GM18907 (cell line): ENCODE data around the gene MERTK.
"Not testable (repeated sequence)": the region's sequence is repeated elsewhere in the genome, so short reads cannot be mapped to it uniquely, and the experiment has no call there.

Experiments used
- ATAC-seq: cut with Tn5 transposase; IDR thresholded peaks from one replicate; pipeline ENCODE4 v1.9.1; 2021; ENCODE audit warnings: mild to moderate bottlenecking, moderate library complexity; ENCODE audit not compliant: unreplicated experiment

The MERTK gene

DNA sequence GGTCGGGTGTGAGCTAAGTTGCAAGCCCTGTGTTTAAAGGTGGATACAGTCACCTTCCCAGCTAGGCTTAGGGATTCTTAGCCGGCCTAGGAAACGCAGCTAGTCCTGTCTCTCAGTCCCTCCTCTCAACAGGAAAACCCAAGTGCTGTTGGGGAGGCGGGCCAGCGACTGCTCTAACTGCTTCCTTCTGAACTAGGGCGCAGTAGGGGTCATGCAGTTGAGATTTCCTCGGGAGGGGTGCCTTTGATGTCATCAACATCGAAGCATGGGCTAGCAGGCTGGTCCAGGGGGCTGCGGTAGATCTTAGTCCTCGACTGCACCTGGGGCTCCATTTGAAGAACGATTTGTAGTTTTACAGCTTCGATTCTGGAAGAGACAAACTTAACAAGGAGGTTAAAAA, 141.1 kb downstream of the MERTK start:
- ATAC-seq = not testable (repeated sequence)

- ATAC-seq = not testable (repeated sequence)
Observed at GRCh38 chr2:112040066-112040465, 141.7 kb downstream of the MERTK start.

DNA sequence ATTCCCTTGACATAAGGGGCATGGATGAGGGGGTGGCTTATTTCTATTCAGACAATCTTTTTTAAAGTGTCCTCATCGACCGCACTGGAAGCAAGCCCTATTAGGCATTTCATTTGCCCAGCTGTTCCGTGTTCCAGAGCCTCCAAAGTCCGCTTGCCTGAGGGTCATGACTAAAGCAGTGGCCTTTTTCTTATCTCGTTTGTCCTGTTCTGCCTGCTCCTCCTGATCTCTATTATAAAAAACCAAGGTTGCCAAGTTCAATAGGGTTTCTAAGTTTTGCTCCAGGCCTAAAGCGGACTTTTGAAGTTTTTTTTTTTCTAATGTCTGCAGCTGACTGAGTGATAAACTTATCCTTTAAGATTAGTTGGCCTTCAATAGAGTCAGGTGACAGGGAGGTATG, 143.1 kb downstream of the MERTK start:
- not testable (repeated sequence) for ATAC-seq

DNA sequence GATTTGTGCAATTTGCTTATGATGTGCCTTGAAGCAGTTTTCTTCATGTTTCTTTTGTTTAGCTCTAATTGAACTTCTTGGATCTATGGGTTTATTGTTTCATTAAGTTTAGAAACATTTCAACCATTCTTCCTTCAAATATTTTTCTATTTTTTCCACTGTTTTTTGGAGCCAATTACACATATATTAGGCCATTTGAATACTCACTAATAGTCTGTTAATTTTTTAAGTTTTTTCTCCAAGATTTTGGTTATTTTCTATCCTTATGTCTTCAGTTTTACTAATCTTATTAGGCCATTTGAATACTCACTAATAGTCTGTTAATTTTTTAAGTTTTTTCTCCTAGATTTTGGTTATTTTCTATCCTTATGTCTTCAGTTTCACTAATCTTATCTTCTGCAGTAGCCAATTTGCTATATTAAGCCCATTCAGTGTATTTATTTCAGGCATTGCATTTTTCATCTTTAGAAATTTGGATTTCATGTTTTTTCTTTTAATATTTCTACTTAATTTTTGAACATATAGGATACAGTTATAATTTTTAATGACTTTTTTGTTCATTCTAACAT, 147.1 kb downstream of the MERTK start:
- ATAC-seq = no peak

- ATAC-seq = no peak
Observed at GRCh38 chr2:112046231-112046630, 147.8 kb downstream of the MERTK start.

DNA sequence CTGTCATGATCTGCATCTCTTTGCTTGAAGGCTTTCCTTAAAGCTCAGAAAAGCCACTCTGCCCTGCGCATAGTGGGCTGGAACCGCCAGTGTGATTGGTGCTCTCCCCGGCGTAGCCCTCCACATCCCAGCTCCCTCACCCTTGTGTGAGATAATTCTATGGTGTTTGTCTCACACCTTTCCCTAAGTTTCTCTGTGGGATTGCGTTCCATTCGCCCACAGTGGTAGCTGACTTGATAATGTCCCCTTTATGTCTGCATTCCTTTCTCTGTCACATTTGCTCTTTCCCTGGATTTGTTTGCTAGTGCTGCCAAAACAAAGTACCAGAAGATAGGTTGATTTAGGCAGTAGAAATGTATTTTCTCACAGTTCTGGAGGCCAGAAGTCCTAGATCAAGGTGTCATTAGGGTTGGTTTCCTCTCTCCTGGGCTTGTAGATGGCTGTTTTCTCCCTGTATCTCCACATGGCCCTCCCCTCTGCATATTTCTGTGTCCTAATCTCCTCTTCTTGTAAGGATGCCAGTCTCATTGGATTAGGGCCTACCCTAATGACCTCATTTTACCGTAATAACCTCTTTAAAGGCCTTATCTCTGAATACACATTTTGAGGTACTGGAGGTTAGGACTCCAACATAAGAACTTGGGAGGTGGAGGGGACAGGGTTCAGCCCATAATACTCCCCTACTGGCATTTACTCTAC, 149.3 kb downstream of the MERTK start:
- ATAC-seq = no peak

- no peak for ATAC-seq
Observed at GRCh38 chr2:112048236-112048592, 149.8 kb downstream of the MERTK start.

DNA sequence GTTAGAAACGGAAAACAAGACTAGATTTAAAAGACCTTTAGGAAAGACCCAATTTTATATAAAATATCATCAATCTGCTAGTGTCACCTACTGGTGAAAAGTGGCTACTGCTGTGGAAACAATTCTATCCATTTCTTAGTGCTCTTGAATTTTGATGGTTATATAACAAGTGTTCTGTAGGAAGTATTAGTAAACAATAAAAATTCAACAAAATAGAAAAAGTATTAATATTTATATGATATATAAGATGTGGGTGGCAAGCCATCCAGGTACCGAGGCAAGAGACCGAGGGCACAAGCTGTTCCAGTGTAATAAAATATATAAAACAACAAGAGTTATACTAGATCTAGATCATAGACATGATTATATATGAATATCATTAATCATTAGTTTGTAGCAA, 150.5 kb downstream of the MERTK start:
- peak; percentile 57 for ATAC-seq

GRCh38 chr2:112050316-112050715, 151.9 kb downstream of the MERTK start:
- ATAC-seq = no peak

GRCh38 chr2:112053917-112054846, 155.8 kb downstream of the MERTK start:
- peak; percentile 66 for ATAC-seq

DNA sequence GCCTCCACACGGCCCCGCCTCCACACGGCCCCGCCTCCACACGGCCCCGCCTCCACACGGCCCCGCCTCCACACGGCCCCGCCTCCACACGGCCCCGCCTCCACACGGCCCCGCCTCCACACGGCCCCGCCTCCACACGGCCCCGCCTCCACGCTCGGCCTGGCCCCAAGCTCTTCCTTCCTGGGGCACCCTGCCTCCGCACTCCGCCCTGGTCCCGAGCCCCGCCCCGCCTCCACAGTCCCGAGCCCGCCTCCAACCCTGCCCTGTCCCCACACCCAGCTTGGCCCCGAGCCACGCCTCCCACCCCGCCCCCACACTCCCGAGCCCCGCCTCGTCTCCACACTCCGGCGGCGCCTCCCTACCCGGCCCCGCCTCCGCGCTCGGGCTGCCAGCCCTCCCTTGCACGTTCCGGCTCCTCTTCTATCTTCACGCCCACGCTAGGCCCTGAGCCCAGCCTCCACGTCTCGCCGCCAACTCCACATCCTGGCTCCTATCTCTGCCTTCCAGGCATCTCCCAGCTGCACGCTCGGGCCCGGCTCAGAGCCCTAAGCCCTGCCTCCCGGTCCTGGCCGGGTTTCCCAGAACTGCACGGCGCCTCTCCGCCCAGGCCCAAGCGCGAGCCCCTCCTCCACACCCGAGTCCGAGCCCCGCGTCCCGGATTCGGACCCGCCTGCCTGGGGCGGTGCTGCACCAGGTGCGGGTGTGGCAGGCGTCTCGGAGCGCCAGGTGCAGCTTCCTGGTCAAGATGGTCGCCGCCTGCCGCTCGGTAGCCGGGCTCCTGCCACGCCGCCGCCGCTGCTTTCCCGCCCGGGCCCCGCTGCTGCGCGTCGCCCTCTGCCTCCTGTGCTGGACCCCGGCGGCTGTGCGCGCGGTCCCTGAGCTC, 156.7 kb downstream of the MERTK start, which contains the start of gene TMEM87B:
TSS of gene TMEM87B (plus strand) at position 423 of the 883 bp plus-strand sequence. CDS start at position 746, 323 bp downstream.
- peak; percentile 69 for ATAC-seq

- ATAC-seq = peak; percentile 13
Observed at GRCh38 chr2:112055730-112056625, 157.6 kb downstream of the MERTK start.

GRCh38 chr2:112056626-112056987, 158.2 kb downstream of the MERTK start:
- no peak for ATAC-seq

- ATAC-seq = no peak
Observed at GRCh38 chr2:112059671-112060070, 161.3 kb downstream of the MERTK start.

DNA sequence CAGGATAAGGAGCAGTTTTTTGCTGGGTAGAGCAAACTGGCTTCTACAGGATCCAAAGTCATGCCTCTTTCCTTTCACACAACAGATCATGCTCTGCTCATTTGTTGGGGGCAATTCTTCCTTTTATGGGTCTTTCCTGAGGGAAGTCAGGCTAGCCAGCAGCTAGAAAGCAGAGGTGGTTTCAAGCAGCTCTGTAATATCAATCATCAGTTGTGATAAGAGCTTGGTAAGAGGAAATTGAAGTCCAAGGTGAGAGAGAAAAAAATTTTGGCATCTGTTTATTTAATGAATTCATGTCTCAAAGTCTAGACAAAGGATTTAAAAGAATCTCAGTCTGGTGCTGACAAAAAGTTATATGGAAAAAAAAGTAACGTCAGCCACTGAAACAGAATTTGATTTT, 162.9 kb downstream of the MERTK start:
- ATAC-seq = no peak

- ATAC-seq = no peak
Observed at GRCh38 chr2:112061840-112062239, 163.4 kb downstream of the MERTK start.

- ATAC-seq = no peak
Observed at GRCh38 chr2:112062894-112063293, 164.5 kb downstream of the MERTK start.

DNA sequence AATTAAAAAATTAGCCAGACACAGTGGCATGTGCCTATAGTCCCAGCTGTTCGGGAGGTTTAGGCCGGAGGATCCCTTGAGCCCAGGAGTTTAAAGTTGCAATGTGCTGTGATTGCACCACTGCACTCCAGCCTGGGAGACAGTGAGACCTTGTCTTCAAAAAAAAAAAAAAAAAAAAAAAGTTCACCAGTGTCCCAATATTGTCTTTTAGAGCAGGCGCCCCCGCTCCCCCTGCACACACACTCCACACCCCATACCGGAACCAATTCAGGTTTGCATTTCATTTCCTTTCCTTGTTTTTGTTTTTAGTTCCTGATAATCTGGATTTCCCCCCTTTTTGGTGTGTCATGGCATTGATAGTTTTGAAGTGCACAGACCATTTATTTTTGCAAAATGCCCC, 167.1 kb downstream of the MERTK start:
- ATAC-seq = peak; percentile 26

GRCh38 chr2:112065966-112066365, 167.6 kb downstream of the MERTK start:
- ATAC-seq = peak; percentile 64

DNA sequence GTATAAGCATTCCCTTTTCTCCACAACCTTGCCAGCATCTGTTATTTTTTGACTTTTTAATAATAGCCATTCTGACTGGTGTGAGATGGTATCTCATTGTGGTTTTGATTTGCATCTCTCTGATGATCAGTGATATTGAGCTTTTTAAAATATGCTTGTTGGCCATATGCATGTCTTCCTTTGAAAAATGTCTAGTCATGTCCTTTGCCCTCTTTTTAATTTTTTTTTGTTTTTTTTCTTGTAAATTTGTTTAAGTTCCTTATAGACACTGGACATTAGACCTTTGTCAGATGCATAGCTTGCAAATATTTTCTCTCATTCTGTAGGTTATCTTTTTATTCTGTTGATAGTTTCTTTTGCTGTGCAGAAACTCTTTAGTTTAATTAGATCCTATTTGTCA, 171.4 kb downstream of the MERTK start:
- ATAC-seq = not testable (repeated sequence)
